GM21360 (cell line): ENCODE results near the gene ARRB2.

Experiments
- ATAC-seq: cut with Tn5 transposase; IDR thresholded peaks from one replicate; pipeline ENCODE4 v1.9.1; 2021; ENCODE audit warnings: mild to moderate bottlenecking, moderate library complexity; ENCODE audit not compliant: unreplicated experiment

ARRB2 gene

GRCh38 chr17:4748686-4749085, 38.3 kb downstream of the ARRB2 start:
- ATAC-seq, result no peak

- no peak for ATAC-seq
Measured at GRCh38 chr17:4750606-4751005, 40.2 kb downstream of the ARRB2 start.

GRCh38 chr17:4751932-4752331, 41.5 kb downstream of the ARRB2 start:
- no peak for ATAC-seq

DNA sequence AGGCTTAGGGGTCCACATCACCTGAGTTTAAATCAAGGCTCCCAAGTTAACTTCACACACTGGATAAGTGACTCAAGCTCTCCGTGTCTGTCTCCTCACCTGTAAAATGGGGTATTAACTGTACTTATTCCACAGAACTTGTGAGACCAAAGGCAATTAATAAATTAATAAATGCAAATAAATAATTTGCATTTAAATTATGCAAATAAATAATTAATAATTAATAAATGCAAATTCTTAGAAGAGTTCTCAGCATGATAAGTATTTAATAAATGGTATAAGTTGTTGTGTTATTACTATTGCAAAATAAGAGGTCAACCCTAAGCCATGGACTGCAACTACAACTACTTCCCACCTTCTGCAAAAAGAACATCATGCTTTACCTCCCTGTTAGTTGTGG, 43.0 kb downstream of the ARRB2 start:
- ATAC-seq, result no peak

DNA sequence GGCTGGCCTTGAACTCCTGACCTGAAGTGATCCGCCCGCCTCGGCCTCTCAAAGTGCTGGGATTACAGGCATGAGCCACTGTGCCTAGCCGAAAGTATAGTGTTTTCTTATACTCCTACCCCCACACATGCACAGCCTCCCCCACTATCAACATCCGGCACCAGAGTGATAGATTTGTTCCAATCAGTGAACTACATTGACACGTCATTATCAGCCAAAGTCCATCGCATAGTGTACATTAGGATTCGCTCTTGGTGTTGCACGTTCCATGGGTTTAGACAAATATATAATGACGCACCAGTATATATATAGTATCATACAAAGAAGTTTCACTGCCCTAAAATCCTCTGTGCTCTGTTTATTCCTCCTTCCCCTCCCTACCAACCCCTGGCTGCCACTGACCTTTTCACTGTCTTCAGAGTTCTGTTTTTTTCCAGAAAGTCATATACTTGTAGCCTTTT, 49.4 kb downstream of the ARRB2 start:
- no peak for ATAC-seq

DNA sequence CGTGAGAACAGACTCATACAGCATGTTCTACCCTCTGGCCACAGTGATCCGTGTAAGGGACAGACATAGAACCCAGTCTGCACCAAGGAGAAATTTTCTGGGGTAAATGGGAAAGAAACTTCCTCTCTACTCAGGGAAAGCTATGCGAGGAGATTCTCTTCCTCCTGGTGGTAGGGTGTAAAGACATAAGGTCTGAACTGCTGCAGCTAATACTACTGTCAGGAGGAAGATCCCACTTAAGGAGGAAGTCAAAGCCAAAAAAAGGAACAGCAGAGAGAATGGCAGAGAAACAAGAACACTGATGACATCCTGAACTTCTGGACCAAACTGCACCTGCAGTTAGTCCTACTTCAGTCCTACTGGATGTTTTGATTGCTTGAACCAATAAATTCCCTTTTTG, 54.2 kb downstream of the ARRB2 start:
- no peak for ATAC-seq

GRCh38 chr17:4766201-4766600, 55.8 kb downstream of the ARRB2 start:
- no peak for ATAC-seq

- ATAC-seq, result no peak
Measured at GRCh38 chr17:4766723-4767122, 56.3 kb downstream of the ARRB2 start.

DNA sequence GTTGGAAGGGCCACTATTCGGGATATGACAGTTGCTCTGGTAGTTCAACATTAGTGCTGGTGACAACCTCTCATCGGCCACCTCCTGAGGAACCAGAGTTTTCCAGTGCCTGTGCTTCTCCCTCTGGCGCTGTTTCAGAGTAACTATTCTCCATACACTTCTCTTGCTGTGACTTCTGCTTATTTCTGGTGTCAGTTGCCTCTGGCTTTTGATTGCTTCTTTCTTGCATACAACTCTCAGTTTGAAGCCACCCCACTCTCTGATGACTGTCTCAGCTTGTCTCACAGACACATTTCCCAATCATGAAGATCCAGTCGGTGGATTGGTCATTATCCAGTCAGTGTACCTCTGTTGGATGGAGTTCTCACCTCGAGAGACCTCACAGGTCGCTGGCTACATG, 57.9 kb downstream of the ARRB2 start:
- no peak for ATAC-seq

DNA sequence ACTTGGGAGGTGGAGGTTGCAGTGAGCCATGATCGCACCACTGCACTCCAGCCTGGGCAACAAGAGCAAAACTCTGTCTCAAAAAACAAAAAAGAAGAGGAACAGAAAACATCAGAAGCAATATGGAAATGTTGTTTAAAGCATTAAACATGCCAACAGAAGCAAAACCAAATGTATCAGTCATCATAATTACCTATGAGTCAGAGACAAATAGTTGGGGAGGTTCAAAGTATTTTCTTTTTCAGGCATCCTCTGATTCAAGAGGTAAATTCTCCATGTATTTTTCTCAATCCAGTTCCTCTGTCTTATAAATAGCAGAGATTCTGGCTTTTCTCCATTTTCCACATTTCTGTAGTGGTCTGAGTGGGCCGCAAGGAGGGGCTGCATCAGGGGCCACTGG, 59.2 kb downstream of the ARRB2 start:
- ATAC-seq, result no peak
